Stomach smooth muscle (tissue), 2 donors: ENCODE results near the gene ZNF664.

Experiments used
- H3K27ac ChIP-seq: one replicate; pipeline ENCODE4 v1.7.0; 2013; ENCODE audit warnings: mild to moderate bottlenecking, low read length, inconsistent platforms
- H3K27me3 ChIP-seq, 2 donors: one replicate each; pipeline ENCODE4 v1.7.0; 2013; ENCODE audit warnings: low read length in 2 of 2; ENCODE audit not compliant: insufficient read depth in 2 of 2, control insufficient read depth in 1 of 2
- H3K36me3 ChIP-seq, 2 donors: one replicate each; pipeline ENCODE4 v1.7.0; 2013; ENCODE audit warnings: low read length in 2 of 2; ENCODE audit not compliant: control insufficient read depth in 2 of 2, insufficient read depth in 2 of 2
- H3K4me1 ChIP-seq: one replicate; pipeline ENCODE4 v1.7.0; 2013; ENCODE audit warnings: low read length; ENCODE audit not compliant: control insufficient read depth, insufficient read depth
- H3K4me3 ChIP-seq, 2 donors: one replicate each; pipeline ENCODE4 v1.7.0; 2013; ENCODE audit warnings: low read length in 2 of 2
- H3K9ac ChIP-seq, 2 donors: one replicate each; pipeline ENCODE4 v1.7.0; 2013; ENCODE audit warnings: low read length in 2 of 2, mild to moderate bottlenecking in 1 of 2
- H3K9me3 ChIP-seq, 2 donors: one replicate each; pipeline ENCODE4 v1.7.0; 2013; ENCODE audit warnings: low read length in 2 of 2; ENCODE audit not compliant: control insufficient read depth in 2 of 2
- donor health status: healthy.
- donor health status: Pancreatic carcinoma.

Gene ZNF664

DNA sequence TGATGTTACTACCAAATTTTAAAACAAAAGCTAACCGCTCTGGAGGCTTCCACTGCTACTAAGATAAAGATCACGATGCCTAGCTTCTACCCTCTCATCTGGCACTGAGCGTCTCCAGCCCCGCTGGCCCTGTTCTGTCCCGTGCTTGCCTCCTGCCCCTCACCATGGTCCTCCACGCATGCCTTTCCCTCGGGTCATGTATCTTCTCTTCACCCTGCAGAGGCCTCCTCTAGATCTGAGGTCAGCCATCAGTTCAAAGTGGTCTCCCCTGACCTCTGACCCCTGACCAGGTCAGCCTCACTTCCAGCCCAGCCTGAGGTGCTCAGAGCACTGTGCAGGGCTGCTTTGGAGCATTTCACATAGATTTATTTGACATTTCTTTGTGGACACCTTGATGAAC, 28.3 kb downstream of the ZNF664 start:
- H3K36me3 ChIP-seq: peaks cover 5 to 23% of the 10 kb centered on the region in 2 donors
- no peak overlapping the region for H3K9ac ChIP-seq
- H3K4me1 ChIP-seq: peaks cover 11% of the 10 kb centered on the region
- no peaks in the 10 kb centered on the region for H3K9me3 ChIP-seq
- H3K4me3 ChIP-seq: no peak overlapping the region
- H3K27me3 ChIP-seq: no peaks in the 10 kb centered on the region
- no peak overlapping the region for H3K27ac ChIP-seq

DNA sequence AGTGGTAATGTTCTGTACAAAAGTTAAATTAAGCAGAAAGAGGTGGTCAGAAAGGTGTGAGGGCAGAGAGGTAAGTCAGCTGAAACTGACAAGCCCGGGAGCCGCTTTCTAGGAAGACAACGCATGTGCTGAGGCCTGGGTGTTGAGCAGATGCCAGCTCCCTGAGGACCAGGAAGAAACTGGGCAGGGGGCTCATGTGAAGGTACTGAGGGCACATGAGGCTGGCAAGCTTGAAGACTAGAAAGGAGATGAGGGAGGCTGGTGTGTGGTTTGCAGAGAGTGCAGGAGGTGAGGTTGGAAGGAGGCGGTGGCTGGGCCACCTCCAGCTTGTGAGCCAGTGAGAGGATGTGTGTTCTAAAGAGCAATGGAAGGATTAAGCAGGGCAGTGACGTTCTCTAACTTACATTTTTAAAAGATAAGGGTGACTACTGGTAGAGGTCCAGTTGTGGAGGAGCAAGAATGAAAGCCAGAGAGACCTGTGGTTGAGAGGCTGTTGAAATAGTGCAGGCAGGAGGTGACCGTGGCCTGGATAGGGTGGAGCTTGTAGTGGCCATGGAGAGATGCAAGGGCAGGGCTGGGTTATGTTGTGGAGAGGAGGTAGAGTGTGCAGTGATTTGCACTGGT, 29.1 kb downstream of the ZNF664 start:
- no peak overlapping the region for H3K27ac ChIP-seq
- no peaks in the 10 kb centered on the region for H3K27me3 ChIP-seq
- H3K9ac ChIP-seq: no peak overlapping the region
- peaks cover 5 to 24% of the 10 kb centered on the region in 2 donors for H3K36me3 ChIP-seq
- no peak overlapping the region for H3K4me3 ChIP-seq
- H3K4me1 ChIP-seq: peaks cover 9% of the 10 kb centered on the region
- H3K9me3 ChIP-seq: no peaks in the 10 kb centered on the region

DNA sequence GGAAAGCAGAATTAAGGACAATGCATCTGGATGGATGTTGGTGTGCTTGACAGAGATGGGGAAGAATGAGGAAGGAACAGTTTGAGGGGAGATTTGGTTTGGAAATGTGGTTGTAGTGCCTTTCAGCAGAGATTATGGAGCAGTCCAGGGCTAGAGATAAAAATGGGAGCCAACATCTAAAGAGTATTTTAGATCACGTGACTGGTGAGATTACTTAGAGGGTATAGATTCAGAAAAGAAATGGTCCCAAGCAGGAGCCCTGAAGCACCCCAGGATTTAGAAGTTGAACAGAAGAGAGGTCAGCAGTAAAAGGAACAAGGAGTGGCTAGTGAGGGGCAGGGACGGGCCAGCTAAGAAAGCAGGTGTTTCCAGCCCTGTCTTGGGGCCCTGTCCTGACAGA, 29.6 kb downstream of the ZNF664 start:
- no peak overlapping the region for H3K27ac ChIP-seq
- no peaks in the 10 kb centered on the region for H3K9me3 ChIP-seq
- no peak overlapping the region for H3K9ac ChIP-seq
- H3K27me3 ChIP-seq: no peaks in the 10 kb centered on the region
- H3K36me3 ChIP-seq: peaks cover 5 to 27% of the 10 kb centered on the region in 2 donors
- peaks cover 11% of the 10 kb centered on the region for H3K4me1 ChIP-seq
- H3K4me3 ChIP-seq: no peak overlapping the region

DNA sequence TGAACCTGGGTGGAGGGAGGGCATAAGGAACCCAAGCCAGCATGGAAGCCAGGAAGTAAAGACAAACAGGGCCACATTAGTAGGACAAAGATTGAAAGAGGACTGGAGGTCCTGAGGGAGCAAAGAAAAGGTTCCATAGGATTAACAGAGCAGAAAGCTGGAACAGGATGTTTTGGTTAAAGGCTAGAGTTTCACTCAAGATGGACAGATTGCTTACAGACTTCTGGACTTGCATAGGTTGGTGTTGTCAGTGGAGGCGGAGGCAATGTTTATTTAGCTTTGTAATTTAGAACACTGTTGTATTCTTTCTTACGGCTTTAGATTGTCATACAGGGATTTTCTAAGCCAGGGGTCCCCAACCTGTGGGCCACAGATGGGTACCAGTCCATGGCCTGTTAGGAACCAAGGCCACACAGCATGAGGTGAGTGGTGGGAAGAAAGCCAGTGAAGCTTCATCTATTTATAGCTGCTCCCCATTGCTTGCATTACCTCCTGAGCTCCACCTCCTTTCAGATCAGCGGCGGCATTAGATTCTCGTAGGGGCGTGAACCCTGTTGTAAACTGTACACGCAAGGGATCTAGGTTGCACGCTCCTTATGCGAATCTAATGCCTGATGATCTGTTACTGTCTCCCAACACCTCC, 31.3 kb downstream of the ZNF664 start:
- peaks cover 0 to 25% of the 10 kb centered on the region in 2 donors for H3K36me3 ChIP-seq
- peaks cover 8% of the 10 kb centered on the region for H3K4me1 ChIP-seq
- no peak overlapping the region for H3K27ac ChIP-seq

DNA sequence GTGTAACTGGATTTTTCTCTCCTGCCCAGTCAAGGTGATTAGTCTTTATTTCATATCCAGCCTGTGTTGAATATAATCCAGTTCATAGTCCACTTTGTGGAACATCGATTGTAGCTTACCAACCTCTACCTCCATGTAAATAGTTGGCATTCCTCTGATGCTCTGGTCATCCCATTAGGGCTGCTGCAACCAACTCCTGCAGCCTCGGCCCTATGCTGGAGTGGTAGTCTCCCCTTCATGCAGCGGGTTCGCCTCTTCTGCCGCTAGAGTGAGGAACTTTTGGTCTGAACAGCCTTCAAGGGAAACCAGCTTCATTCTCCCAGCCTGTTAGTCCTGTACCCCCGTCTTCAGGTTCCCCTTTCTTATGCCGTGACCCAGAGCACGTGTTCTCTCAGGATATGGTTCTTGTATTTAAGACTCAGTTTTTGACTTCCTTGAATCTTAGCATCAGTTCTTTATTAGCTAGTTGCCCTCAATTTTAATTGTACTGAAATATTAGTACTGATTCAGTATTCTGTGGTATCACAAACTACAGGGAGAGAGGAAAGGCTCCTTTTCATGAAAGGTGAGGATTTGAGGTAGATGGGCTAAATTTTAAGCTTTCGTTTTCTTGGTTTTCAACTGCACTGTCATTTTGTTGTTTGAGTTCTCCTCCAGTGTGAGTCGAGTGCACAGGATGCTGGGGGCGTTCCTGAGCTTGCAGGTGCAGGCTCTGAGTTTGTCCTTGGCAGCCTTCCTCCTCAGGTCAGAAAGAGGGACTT, 33.2 kb downstream of the ZNF664 start:
- H3K27ac ChIP-seq: no peak overlapping the region
- H3K4me3 ChIP-seq: no peak overlapping the region
- peaks cover 8% of the 10 kb centered on the region for H3K4me1 ChIP-seq
- no peak overlapping the region for H3K9ac ChIP-seq
- H3K9me3 ChIP-seq: no peaks in the 10 kb centered on the region
- no peaks in the 10 kb centered on the region for H3K27me3 ChIP-seq
- H3K36me3 ChIP-seq: peaks cover 5 to 19% of the 10 kb centered on the region in 2 donors

More for the DNA sequence above, 31.3 kb downstream of the ZNF664 start:
- Histone ChIP-seq H3K9me3 (no peaks in the 10 kb centered on the region), H3K9ac (no peak overlapping the region), H3K4me3 (no peak overlapping the region), H3K27me3 (no peaks in the 10 kb centered on the region)

DNA sequence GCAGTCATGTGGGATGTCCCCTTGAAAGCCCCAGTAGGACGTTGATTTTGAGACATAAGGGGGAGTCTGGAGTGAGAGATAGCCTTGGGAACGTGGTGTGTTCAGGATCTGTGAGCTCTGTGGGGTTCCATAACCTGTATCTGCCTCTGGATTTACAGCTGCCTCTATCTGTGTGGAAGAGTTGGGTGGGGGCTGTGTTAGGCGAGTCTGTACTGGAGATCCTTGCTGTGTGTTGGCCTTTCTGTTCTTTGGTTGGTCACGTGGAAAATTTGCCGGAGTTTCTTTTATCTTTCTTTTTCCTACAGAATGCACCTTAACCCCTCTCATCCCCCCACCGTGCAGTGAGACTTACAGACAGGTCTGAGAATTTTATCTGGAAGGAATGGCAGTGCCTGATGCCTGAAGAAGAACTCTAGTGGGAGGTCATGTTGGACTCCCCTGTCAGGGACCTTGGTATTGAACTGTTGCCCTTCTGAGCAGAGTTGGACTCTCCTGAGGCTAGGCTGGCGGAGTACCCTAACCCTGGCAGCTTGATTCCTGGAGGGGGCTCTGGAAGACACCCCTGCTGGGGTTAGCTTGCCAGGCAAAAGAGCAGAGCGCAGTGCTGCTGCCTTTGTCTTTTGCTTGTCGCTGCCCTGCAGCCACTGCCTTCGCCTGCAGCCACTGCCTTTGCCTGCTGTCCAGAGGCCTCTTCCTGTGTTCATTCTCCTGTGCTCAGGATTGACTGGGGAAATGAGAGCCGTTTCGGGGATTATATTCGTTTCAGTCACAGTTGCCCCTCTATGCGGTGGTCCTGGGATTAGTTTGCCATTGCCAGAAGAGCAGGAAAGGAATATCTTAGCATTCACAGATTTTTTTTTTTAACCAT, 34.1 kb downstream of the ZNF664 start:
- H3K4me1 ChIP-seq: peaks cover 8% of the 10 kb centered on the region
- no peak overlapping the region for H3K4me3 ChIP-seq
- no peak overlapping the region for H3K27ac ChIP-seq
- H3K36me3 ChIP-seq: peaks cover 12 to 20% of the 10 kb centered on the region in 2 donors
- H3K9ac ChIP-seq: no peak overlapping the region
- H3K9me3 ChIP-seq: no peaks in the 10 kb centered on the region
- H3K27me3 ChIP-seq: no peaks in the 10 kb centered on the region

DNA sequence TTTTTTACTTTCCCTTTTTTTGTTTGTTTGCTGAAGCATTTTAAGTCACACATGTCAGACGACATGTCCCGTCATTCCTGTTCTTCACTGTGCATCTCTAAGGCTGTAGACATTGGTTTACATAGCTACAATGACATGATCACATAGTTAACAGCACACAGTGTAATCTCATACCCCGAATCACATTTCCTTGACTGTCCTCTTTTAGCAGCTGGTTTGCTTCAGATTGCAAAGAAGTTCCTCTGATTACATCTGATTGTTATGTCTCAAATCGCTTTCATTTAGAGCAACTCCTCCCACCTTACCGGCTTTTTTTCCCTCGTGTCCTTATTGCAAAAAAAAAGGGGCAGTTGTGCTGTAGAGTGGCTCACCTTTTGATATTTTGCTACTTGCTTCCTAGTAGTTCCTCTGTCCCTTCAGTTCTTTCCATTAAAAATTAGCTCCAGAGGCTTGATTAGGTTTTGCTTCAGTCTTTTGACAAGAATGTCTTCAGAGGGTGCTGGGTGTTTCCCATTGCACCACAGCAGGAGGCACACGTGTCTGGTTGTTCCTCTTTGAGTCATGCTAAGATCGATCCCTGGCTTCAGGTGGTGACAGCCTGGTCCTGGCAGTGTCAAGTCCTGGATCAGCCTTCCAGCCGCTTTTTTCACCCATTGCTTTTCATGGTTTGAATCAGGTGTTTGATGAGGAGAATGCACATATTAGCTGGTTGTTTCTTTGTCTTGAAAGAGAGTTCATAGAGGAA, 35.0 kb downstream of the ZNF664 start:
- Histone ChIP-seq H3K27me3 (no peaks in the 10 kb centered on the region), H3K4me3 (no peak overlapping the region), H3K9ac (no peak overlapping the region), H3K4me1 (peaks cover 8% of the 10 kb centered on the region), H3K9me3 (no peaks in the 10 kb centered on the region), H3K36me3 (peaks cover 21 to 27% of the 10 kb centered on the region in 2 donors), H3K27ac (no peak overlapping the region)

DNA sequence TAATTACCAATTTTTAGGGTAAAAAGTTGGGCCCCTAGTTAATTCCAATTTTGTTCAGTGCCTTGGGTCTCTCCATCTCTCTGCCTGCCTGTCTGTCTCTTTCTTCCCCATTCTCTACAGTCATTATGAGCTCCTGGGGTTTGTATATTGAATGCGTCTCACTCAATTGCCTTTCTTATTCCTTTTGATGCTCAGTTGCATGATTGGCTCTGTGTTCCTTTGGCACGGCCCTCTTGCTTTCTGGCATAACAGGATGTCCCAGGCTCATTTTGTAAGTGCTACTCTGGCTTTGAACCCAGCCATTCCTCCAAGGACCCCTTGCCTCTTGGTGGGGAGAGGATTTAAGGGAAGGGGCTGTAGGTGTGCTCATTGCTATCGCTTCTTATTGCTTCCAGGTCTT, 35.6 kb downstream of the ZNF664 start:
- no peak overlapping the region for H3K27ac ChIP-seq

DNA sequence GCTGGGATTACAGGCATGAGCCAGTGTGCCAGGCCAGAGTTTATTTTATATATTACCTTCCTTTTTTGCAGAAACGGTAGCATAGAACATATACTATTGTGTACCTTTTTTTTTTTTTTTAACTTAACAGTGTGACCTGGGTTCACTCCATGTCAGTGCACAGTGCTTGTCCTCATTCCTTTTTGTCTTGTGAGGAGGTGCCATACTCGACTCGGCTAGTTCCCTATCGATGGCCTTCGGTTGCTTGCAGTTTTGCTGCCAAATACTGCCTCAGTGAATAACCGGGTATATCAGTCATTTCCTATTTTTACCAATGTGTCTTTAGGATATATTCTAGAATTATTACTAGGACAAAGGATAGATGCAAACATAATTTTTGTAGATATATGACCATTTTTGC, 36.8 kb downstream of the ZNF664 start:
- H3K27ac ChIP-seq: no peak overlapping the region

More for the DNA sequence above, 35.6 kb downstream of the ZNF664 start:
- Histone ChIP-seq H3K36me3 (peaks cover 22 to 28% of the 10 kb centered on the region in 2 donors), H3K9me3 (no peaks in the 10 kb centered on the region), H3K4me1 (peaks cover 8% of the 10 kb centered on the region), H3K4me3 (no peak overlapping the region), H3K27me3 (no peaks in the 10 kb centered on the region), H3K9ac (no peak overlapping the region)

DNA sequence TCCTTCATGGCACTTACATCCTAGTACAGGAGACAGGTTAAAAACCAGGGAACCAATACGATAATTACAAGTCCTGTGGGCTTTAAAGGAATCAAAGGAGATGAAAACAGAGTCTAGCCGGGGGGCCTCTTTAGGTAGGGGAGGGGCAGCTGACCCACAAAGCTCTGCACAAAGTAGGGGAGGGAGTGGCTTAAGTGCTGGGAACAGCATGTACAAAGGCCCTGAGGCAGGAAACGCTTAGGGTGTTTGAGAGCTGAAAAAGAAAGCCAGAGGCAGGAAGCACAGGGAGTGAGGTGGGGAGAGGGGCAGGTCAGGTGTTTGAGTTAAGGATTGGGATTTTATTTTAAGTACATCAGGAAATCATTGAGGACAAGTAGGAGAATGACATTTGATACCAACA, 37.7 kb downstream of the ZNF664 start:
- Histone ChIP-seq H3K4me1 (peaks cover 4% of the 10 kb centered on the region), H3K4me3 (no peak overlapping the region), H3K27me3 (no peaks in the 10 kb centered on the region), H3K9ac (no peak overlapping the region), H3K36me3 (peaks cover 24 to 29% of the 10 kb centered on the region in 2 donors), H3K27ac (no peak overlapping the region), H3K9me3 (no peaks in the 10 kb centered on the region)

More for the DNA sequence above, 36.8 kb downstream of the ZNF664 start:
- Histone ChIP-seq H3K9me3 (no peaks in the 10 kb centered on the region), H3K4me1 (peaks cover 4% of the 10 kb centered on the region), H3K36me3 (peaks cover 24 to 28% of the 10 kb centered on the region in 2 donors), H3K9ac (no peak overlapping the region), H3K4me3 (no peak overlapping the region), H3K27me3 (no peaks in the 10 kb centered on the region)
